ENCODE measurements around the gene MUC5AC. TPM values are rescaled to one million over a fixed set of nuclear protein-coding genes. Genes with fewer than 3 reads are reported as not detected.

MUC5AC gene
- polyA plus RNA-seq, 1 donor (not counting 4 experiments of a cell fraction or from before 2014, with no cell fraction given), result not detected

DNA sequence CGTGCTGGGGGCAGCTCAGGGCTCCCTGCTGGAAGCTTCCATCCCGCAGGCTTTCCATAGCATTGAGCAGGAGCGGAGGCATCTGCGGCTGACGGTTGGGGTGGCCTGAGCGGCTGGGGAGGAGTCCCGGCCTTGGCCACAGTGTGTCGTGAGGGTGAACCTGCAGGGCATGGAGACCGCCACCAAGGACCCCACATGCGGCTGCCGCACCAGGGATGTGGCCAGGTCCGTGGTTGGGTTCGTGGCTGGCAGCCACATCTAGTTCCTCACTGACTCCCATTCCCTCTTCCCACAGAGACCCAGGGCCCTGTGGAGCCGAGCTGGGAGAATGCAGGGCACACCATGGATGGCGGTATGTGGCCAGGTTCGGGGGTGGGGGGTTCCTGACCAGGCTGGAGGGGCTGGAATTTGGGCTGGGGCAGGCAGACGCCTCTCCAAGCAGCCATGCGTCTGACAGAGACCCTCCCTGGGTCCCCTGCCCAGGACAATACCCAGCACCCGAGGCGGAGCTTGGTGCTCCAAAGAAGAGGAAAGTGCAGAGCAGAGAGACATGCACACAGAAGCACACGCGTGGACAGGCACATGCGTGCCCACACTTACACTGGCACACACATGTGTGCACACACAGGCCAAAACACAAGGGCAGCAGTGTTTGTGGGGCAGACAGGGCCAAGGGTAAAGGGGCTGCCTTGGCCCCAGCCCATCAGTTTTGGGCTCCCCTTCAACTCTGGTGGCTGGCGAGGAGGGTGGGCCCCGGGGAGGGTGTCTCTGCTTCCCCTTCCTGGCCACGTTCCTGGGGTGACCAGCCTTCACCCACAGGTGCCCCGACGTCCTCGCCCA is 67.9 kb downstream of the MUC5AC start:
- no peaks in the 10 kb centered on the region for H3K36me3 ChIP-seq (ENCODE audit: control insufficient read depth in 2 of 2, extremely low read depth in 1 of 2, insufficient read depth in 2 of 2, low read length in 2 of 2)
- H3K27ac ChIP-seq (ENCODE audit: control insufficient read depth, insufficient read depth, low read length), result no peak overlapping the region
- FAIRE-seq (no peak), DNase-seq (ENCODE audit: low read depth, low spot score) (no peak)
- H3K4me3 ChIP-seq (ENCODE audit: control insufficient read depth in 2 of 3, extremely low read depth in 1 of 3, insufficient read depth in 2 of 3, low read depth in 1 of 3, low read length in 3 of 3), result no peak overlapping the region
- H3K9ac ChIP-seq (ENCODE audit: control insufficient read depth, extremely low read depth, insufficient read depth, low read length), result no peak overlapping the region
- dilution Hi-C loops (cut with MboI; ENCODE audit: extremely low pct_ligation_motif_present, low sequenced_read_pairs), result no loop called here
- H3K27me3 ChIP-seq (ENCODE audit: control insufficient read depth, extremely low read depth, insufficient read depth, low read length), result peaks cover 13% of the 10 kb centered on the region
- H3K9me3 ChIP-seq (ENCODE audit: control insufficient read depth, low read depth, low read length), result no peaks in the 10 kb centered on the region
- H3K4me2 ChIP-seq (ENCODE audit: control insufficient read depth, extremely low read depth, insufficient read depth, low read depth, low read length), result no peak overlapping the region
- H3K79me2 ChIP-seq (ENCODE audit: control insufficient read depth, insufficient read depth, low read length), result no peaks in the 10 kb centered on the region
- no peak for TF ChIP-seq EZH2 (IDR thresholded peaks at IDR 0.05; ENCODE audit: low read length)
- TF ChIP-seq, protein P1, sequence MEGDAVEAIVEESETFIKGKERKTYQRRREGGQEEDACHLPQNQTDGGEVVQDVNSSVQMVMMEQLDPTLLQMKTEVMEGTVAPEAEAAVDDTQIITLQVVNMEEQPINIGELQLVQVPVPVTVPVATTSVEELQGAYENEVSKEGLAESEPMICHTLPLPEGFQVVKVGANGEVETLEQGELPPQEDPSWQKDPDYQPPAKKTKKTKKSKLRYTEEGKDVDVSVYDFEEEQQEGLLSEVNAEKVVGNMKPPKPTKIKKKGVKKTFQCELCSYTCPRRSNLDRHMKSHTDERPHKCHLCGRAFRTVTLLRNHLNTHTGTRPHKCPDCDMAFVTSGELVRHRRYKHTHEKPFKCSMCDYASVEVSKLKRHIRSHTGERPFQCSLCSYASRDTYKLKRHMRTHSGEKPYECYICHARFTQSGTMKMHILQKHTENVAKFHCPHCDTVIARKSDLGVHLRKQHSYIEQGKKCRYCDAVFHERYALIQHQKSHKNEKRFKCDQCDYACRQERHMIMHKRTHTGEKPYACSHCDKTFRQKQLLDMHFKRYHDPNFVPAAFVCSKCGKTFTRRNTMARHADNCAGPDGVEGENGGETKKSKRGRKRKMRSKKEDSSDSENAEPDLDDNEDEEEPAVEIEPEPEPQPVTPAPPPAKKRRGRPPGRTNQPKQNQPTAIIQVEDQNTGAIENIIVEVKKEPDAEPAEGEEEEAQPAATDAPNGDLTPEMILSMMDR (optimal IDR thresholded peaks at IDR 0.05 in 1 of 3, IDR thresholded peaks at IDR 0.05 in 1 of 3, conservative IDR thresholded peaks at IDR 0.05 in 1 of 3; ENCODE audit: extremely low read depth in 1 of 3, insufficient read depth in 2 of 3, low read length in 3 of 3), result no peak
- no peaks in the 10 kb centered on the region for H4K20me1 ChIP-seq (ENCODE audit: control insufficient read depth, extremely low read depth, insufficient read depth, low read length)
- H3K9me1 ChIP-seq (ENCODE audit: control insufficient read depth, extremely low read depth, insufficient read depth, low read length), result no peaks in the 10 kb centered on the region
- H3K4me1 ChIP-seq (ENCODE audit: control insufficient read depth, extremely low read depth, insufficient read depth, low read length), result no peaks in the 10 kb centered on the region
- H2AFZ ChIP-seq (ENCODE audit: control insufficient read depth, low read length), result no peak overlapping the region

- no peaks in the 10 kb centered on the region for H3K9me3 ChIP-seq (ENCODE audit: control insufficient read depth, low read depth, low read length)
- H3K27ac ChIP-seq (ENCODE audit: control insufficient read depth, insufficient read depth, low read length), result no peak overlapping the region
- H2AFZ ChIP-seq (ENCODE audit: control insufficient read depth, low read length), result no peak overlapping the region
- dilution Hi-C loops (cut with MboI; ENCODE audit: extremely low pct_ligation_motif_present, low sequenced_read_pairs), result no loop called here
- no peaks in the 10 kb centered on the region for H3K79me2 ChIP-seq (ENCODE audit: control insufficient read depth, insufficient read depth, low read length)
- H3K36me3 ChIP-seq (ENCODE audit: control insufficient read depth in 2 of 2, extremely low read depth in 1 of 2, insufficient read depth in 2 of 2, low read length in 2 of 2), result no peaks in the 10 kb centered on the region
- no peak for TF ChIP-seq EZH2 (IDR thresholded peaks at IDR 0.05; ENCODE audit: low read length)
- TF ChIP-seq, protein P1 (optimal IDR thresholded peaks at IDR 0.05 in 1 of 3, IDR thresholded peaks at IDR 0.05 in 1 of 3, conservative IDR thresholded peaks at IDR 0.05 in 1 of 3; ENCODE audit: extremely low read depth in 1 of 3, insufficient read depth in 2 of 3, low read length in 3 of 3), result no peak
- no peaks in the 10 kb centered on the region for H3K4me1 ChIP-seq (ENCODE audit: control insufficient read depth, extremely low read depth, insufficient read depth, low read length)
- H4K20me1 ChIP-seq (ENCODE audit: control insufficient read depth, extremely low read depth, insufficient read depth, low read length), result no peaks in the 10 kb centered on the region
- FAIRE-seq, result no peak
- H3K4me2 ChIP-seq (ENCODE audit: control insufficient read depth, extremely low read depth, insufficient read depth, low read depth, low read length), result no peak overlapping the region
- DNase-seq (ENCODE audit: low read depth, low spot score), result no peak
- H3K27me3 ChIP-seq (ENCODE audit: control insufficient read depth, extremely low read depth, insufficient read depth, low read length), result peaks cover 20% of the 10 kb centered on the region
- no peak overlapping the region for H3K4me3 ChIP-seq (ENCODE audit: control insufficient read depth in 2 of 3, extremely low read depth in 1 of 3, insufficient read depth in 2 of 3, low read depth in 1 of 3, low read length in 3 of 3)
- H3K9me1 ChIP-seq (ENCODE audit: control insufficient read depth, extremely low read depth, insufficient read depth, low read length), result no peaks in the 10 kb centered on the region
- no peak overlapping the region for H3K9ac ChIP-seq (ENCODE audit: control insufficient read depth, extremely low read depth, insufficient read depth, low read length)
These were observed 68.7 kb downstream of the MUC5AC start for GRCh38 chr11:1226226-1226985.
